Omental fat pad (tissue), 4 donors: ENCODE measurements around the gene NAA20. TPM values are rescaled to one million over a fixed set of nuclear protein-coding genes. Genes with fewer than 3 reads are reported as not detected.
A peak's percentile ranks its signal among the peaks of the same experiment; 100 is the strongest.

Experiments used
- ATAC-seq: fragments of 150-250 bp; one replicate; pipeline ENCODE4 v1.9.1; 2016; ENCODE audit warnings: mild to moderate bottlenecking, moderate library complexity; ENCODE audit not compliant: low FRiP score
- DNase-seq: peaks from one replicate; pipeline ENCODE4 v3.0.0-alpha.2; 2019; ENCODE audit warnings: low spot score
- CTCF ChIP-seq, 3 donors: fragments of 450-650 bp; IDR thresholded peaks; one replicate each; pipeline ENCODE4 v1.5.1; 2016 to 2017; ENCODE audit warnings: antibody characterized with exemption in 3 of 3, mild to moderate bottlenecking in 3 of 3, moderate library complexity in 2 of 3
- total RNA-seq, 4 donors: library from RNA; depleted of rRNA; stranded (reverse); fragments of >200 nt; gene quantifications; one replicate each; pipeline ENCODE4 v1.1.0, GENCODE V29; 2016

The NAA20 gene
- total RNA-seq, 4 donors from 2014 or later, result 21.0 to 60.7 (median 45.8) TPM

- peak; percentile 95 for DNase-seq
- peak; percentile 99 for ATAC-seq
- TF ChIP-seq CTCF (IDR thresholded peaks at IDR 0.05), result no peak
Observed at GRCh38 chr20:20052074-20052970, 35.2 kb downstream of the NAA20 start, which contains the start of the genes CFAP61 and CRNKL1. TSS of gene CFAP61 (plus strand) at chr20:20052532. CDS start at chr20:20056654, 4,122 bp downstream. TSS of gene CRNKL1 (minus strand) at chr20:20052466. CDS start at chr20:20052342, 124 bp downstream.

- no peak for DNase-seq
- ATAC-seq, result no peak
- no peak for TF ChIP-seq CTCF (IDR thresholded peaks at IDR 0.05)
Observed at GRCh38 chr20:20060234-20060998, 43.3 kb downstream of the NAA20 start.

GRCh38 chr20:20063941-20064702 lies 47.0 kb downstream of the NAA20 start:
- DNase-seq, result no peak
- ATAC-seq, result no peak
- TF ChIP-seq CTCF (IDR thresholded peaks at IDR 0.05), result no peak

- DNase-seq (no peak), ATAC-seq (no peak)
- TF ChIP-seq CTCF (IDR thresholded peaks at IDR 0.05), result no peak
Observed at GRCh38 chr20:20065361-20065760, 48.2 kb downstream of the NAA20 start.

GRCh38 chr20:20070871-20071726 lies 53.9 kb downstream of the NAA20 start:
- ATAC-seq (no peak), DNase-seq (no peak)
- TF ChIP-seq CTCF (IDR thresholded peaks at IDR 0.05), result no peak
